HepG2 (cell line): ENCODE results near the gene ESYT3. TPM values are rescaled to one million over a fixed set of nuclear protein-coding genes. Genes with fewer than 3 reads are reported as not detected.

ENCODE experiments used
- AGO2 ChIP-seq: fragments of 200-400 bp; formaldehyde crosslinking; optimal IDR thresholded peaks from 2 replicates; pipeline ENCODE3; 2017; ENCODE audit warnings: mild to moderate bottlenecking, low read depth, low read length, moderate library complexity
- BRF2 ChIP-seq: sonication (generic); formaldehyde crosslinking; IDR thresholded peaks from 2 replicates; pipeline ENCODE4 v1.8.1; 2022; ENCODE audit warnings: mild to moderate bottlenecking, missing genetic modification reagents
- KLF13 ChIP-seq: sonication (generic); formaldehyde crosslinking; IDR thresholded peaks from 2 replicates; pipeline ENCODE4 v1.4.0; 2020; ENCODE audit warnings: mild to moderate bottlenecking, missing genetic modification reagents
- SNAPC2 ChIP-seq: sonication (generic); formaldehyde crosslinking; IDR thresholded peaks from 2 replicates; pipeline ENCODE4 v1.8.1; 2022; ENCODE audit warnings: mild to moderate bottlenecking, missing genetic modification reagents
- ZNF318 ChIP-seq: sonication (generic); formaldehyde crosslinking; IDR thresholded peaks from 2 replicates; pipeline ENCODE4 v1.4.0; 2020; ENCODE audit warnings: mild to moderate bottlenecking, missing genetic modification reagents
- ZNF484 ChIP-seq: sonication (generic); formaldehyde crosslinking; IDR thresholded peaks from 2 replicates; pipeline ENCODE4 v1.5.1; 2020; ENCODE audit warnings: mild to moderate bottlenecking, low read depth, missing genetic modification reagents, borderline replicate concordance
- polyA plus RNA-seq, 8 experiments: library from polyadenylated mRNA; depleted of rRNA in 3 of 8; stranded (reverse) in 7 of 8; unstranded in 1 of 8; fragments of >200 nt; fragmentation: Illumina TruSeq in 4 of 8; extraction: Trizol in 4 of 8; gene quantifications; 2 replicates each; pipeline versions ENCODE4 v1.2.1 to v1.2.3, GENCODE V29; 2011 to 2016; ENCODE audit warnings: low read depth in 4 of 8, missing spikeins in 1 of 8, mixed read lengths in 1 of 8; ENCODE audit not compliant: insufficient read depth in 1 of 8
- total RNA-seq, 5 experiments: library from RNA; depleted of rRNA; stranded (reverse); fragments of >200 nt; fragmentation: Illumina TruSeq; extraction: Trizol; gene quantifications; 2 replicates each; pipeline ENCODE4 v1.2.3, GENCODE V29; 2016; ENCODE audit warnings: low read depth in 1 of 5

Gene ESYT3
- total and polyA plus RNA-seq, 2 of the 13 experiments (the other 11 are each of a cell fraction or from before 2014, with no cell fraction given), result 1.5 to 4.1 TPM

- TF ChIP-seq BRF2 (no peak), AGO2 (no peak), SNAPC2 (CRISPR knock-in tag) (no peak), ZNF318 (CRISPR knock-in tag) (no peak), KLF13 (CRISPR knock-in tag) (no peak), ZNF484 (CRISPR knock-in tag) (no peak)
These were observed 45.2 kb upstream of the ESYT3 start (continued) for GRCh38 chr3:138389144-138389601.
